A549 (cell line): Measurements from ENCODE around the gene SATB2. TPM values are rescaled to one million over a fixed set of nuclear protein-coding genes. Genes with fewer than 3 reads are reported as not detected.

Experiments used
- ATAC-seq, 2 experiments: fragments of 200-7000 bp in 1 of 2; fragments of >200 bp in 1 of 2; cut with Nextera tagmentation in 1 of 2; cut with Tn5 transposase in 1 of 2; 3 replicates each; pipeline versions ENCODE4 v1.8.0 to v1.9.1; 2018 to 2020; ENCODE audit warnings: mild to moderate bottlenecking in 1 of 2, moderate library complexity in 1 of 2
- CTCF ChIA-PET: fragments of 300-600 bp; sonication (Branson Sonifier 250); formaldehyde crosslinking; extraction: SDS; loops from one replicate; lab custom pipeline; 2021; ENCODE audit warnings: antibody characterized with exemption, inconsistent platforms; lab: Yijun Ruan, JAX
- POLR2A ChIA-PET: fragments of 350-600 bp; formaldehyde crosslinking; extraction: SDS; loops from one replicate; lab custom pipeline; 2021; ENCODE audit warnings: antibody characterized with exemption, inconsistent platforms; lab: Yijun Ruan, JAX
- DNase-seq, 2 experiments: peaks; one replicate each; pipeline versions ENCODE4 v3.0.0 to v3.0.0-alpha.2; 2011 to 2016; ENCODE audit warnings: low read depth in 1 of 2, low spot score in 1 of 2
- FAIRE-seq: peaks from 2 replicates; lab custom pipeline; 2011; peaks lifted over from hg19 to GRCh38; lab: Jason Lieb, UNC
- H3K27ac ChIP-seq, 2 experiments: fragments of >200 bp; sonication (Bioruptor Twin); formaldehyde crosslinking; 3 replicates each; pipeline ENCODE4 v1.5.1; 2016 to 2017
- H3K4me1 ChIP-seq: fragments of >200 bp; sonication (Bioruptor Twin); formaldehyde crosslinking; 3 replicates; pipeline ENCODE4 v1.6.1; 2016
- H3K4me2 ChIP-seq: fragments of >200 bp; sonication (Bioruptor Twin); formaldehyde crosslinking; 3 replicates; pipeline ENCODE4 v1.6.1; 2016
- H3K4me3 ChIP-seq: fragments of >200 bp; sonication (Bioruptor Twin); formaldehyde crosslinking; 3 replicates; pipeline ENCODE4 v1.5.1; 2016
- H3K9me3 ChIP-seq: fragments of >200 bp; sonication (Bioruptor Twin); formaldehyde crosslinking; 3 replicates; pipeline ENCODE4 v1.6.1; 2016
- CHD2 ChIP-seq: fragments of 150-350 bp; IDR thresholded peaks from 2 replicates; pipeline ENCODE4 v1.6.1; 2014; ENCODE audit warnings: low read length; ENCODE audit not compliant: partially characterized antibody
- EHF ChIP-seq: fragments of 250-450 bp; sonication (Bioruptor Pico); IDR thresholded peaks from 2 replicates; pipeline ENCODE4 v1.5.0; 2020; ENCODE audit warnings: mild to moderate bottlenecking
- ESRRA ChIP-seq: fragments of 150-350 bp; IDR thresholded peaks from 2 replicates; pipeline ENCODE4 v1.6.1; 2014; ENCODE audit warnings: mild to moderate bottlenecking, low read length, borderline replicate concordance
- FOSB ChIP-seq: fragments of 250-450 bp; sonication (Bioruptor Pico); IDR thresholded peaks from 2 replicates; pipeline ENCODE4 v1.5.0; 2020; ENCODE audit warnings: mild to moderate bottlenecking, moderate library complexity
- FOXS1 ChIP-seq: fragments of 250-450 bp; sonication (Bioruptor Pico); IDR thresholded peaks from 2 replicates; pipeline ENCODE4 v1.5.0; 2020; ENCODE audit warnings: mild to moderate bottlenecking, moderate library complexity
- GATA3 ChIP-seq: IDR thresholded peaks from 2 replicates; pipeline ENCODE4 v1.6.1; 2012; ENCODE audit warnings: borderline replicate concordance
- HOXB13 ChIP-seq: fragments of 250-450 bp; sonication (Bioruptor Pico); IDR thresholded peaks from 2 replicates; pipeline ENCODE4 v1.5.0; 2020; ENCODE audit warnings: low read depth, mild to moderate bottlenecking, moderate library complexity
- MAZ ChIP-seq: fragments of 150-350 bp; IDR thresholded peaks from 2 replicates; pipeline ENCODE4 v1.6.1; 2014; ENCODE audit warnings: antibody characterized with exemption, low read depth, low read length, borderline replicate concordance
- NFE2L2 ChIP-seq: fragments of 150-350 bp; conservative IDR thresholded peaks from 2 replicates; pipeline ENCODE4 v1.6.1; 2014; ENCODE audit warnings: low read length
- NR3C1 ChIP-seq: fragments of >200 bp; sonication (Bioruptor Twin); formaldehyde crosslinking; IDR thresholded peaks from 3 replicates; pipeline ENCODE4 v1.6.1; 2017
- PHF8 ChIP-seq: fragments of 200-600 bp; sonication (generic); IDR thresholded peaks from 2 replicates; pipeline ENCODE4 v1.6.1; 2016; ENCODE audit warnings: low read depth, mild to moderate bottlenecking, antibody characterized with exemption, moderate library complexity, borderline replicate concordance
- POLR2AphosphoS2 ChIP-seq: conservative IDR thresholded peaks from 2 replicates; pipeline ENCODE4 v1.6.1; 2012; ENCODE audit warnings: low read length, improper control_type of control experiment, inconsistent platforms
- RFX5 ChIP-seq: fragments of 450-650 bp; IDR thresholded peaks from 2 replicates; pipeline ENCODE4 v1.7.1; 2014; ENCODE audit warnings: antibody characterized with exemption, mild to moderate bottlenecking, moderate library complexity
- SMC3 ChIP-seq: fragments of >200 bp; sonication (Bioruptor Twin); formaldehyde crosslinking; IDR thresholded peaks from 3 replicates; pipeline ENCODE4 v1.6.1; 2018; ENCODE audit warnings: inconsistent platforms
- TP53 ChIP-seq: fragments of 250-450 bp; sonication (Bioruptor Pico); IDR thresholded peaks from 2 replicates; pipeline ENCODE4 v1.5.0; 2021; ENCODE audit warnings: mild to moderate bottlenecking, moderate library complexity
- ZC3H11A ChIP-seq: fragments of 450-650 bp; IDR thresholded peaks from 2 replicates; pipeline ENCODE4 v1.6.1; 2014; ENCODE audit warnings: antibody characterized with exemption, mild to moderate bottlenecking
- ZSCAN20 ChIP-seq: fragments of 250-450 bp; sonication (Bioruptor Pico); IDR thresholded peaks from 2 replicates; pipeline ENCODE4 v1.8.0; 2022; ENCODE audit warnings: mild to moderate bottlenecking, moderate library complexity
- WGBS: methylation state at CpG from one replicate; pipeline ENCODE4 v1.1.6; 2017; ENCODE audit errors: missing lambda C conversion rate; 5-methylcytosine and 5-hydroxymethylcytosine counted together
- polyA plus RNA-seq, 4 experiments: library from polyadenylated mRNA; depleted of rRNA in 3 of 4; stranded (reverse); fragments of >200 nt; fragmentation: RNase III in 1 of 4; extraction: RNeasy Plus Mini Kit Qiagen cat#74134 plus additional on column Dnase treatment in 1 of 4; gene quantifications; 2 replicates in 3 of 4; 3 replicates in 1 of 4; pipeline ENCODE4 v1.2.3, GENCODE V29; 2011 to 2017
- TF ChIP-seq, protein P1 (sequence below): IDR thresholded peaks from 2 replicates; pipeline ENCODE4 v1.6.1; 2012
- TF ChIP-seq, protein P2 (sequence below): fragments of 250-450 bp; sonication (Bioruptor Pico); IDR thresholded peaks from 2 replicates; pipeline ENCODE4 v1.5.0; 2021; ENCODE audit warnings: mild to moderate bottlenecking, moderate library complexity, borderline replicate concordance
- TF ChIP-seq, protein P3 (sequence below): fragments of 200-600 bp; sonication (generic); IDR thresholded peaks from 2 replicates; pipeline ENCODE4 v1.6.1; 2016; ENCODE audit warnings: antibody characterized with exemption, mild to moderate bottlenecking, moderate library complexity
- TF ChIP-seq, protein P4 (sequence below): IDR thresholded peaks from 2 replicates; pipeline ENCODE4 v1.6.1; 2012; ENCODE audit warnings: low read depth, borderline replicate concordance

SATB2 gene
- polyA plus RNA-seq, 2 of the 4 experiments (the other 2 are of a cell fraction): 1.9 to 3.4 TPM

DNA sequence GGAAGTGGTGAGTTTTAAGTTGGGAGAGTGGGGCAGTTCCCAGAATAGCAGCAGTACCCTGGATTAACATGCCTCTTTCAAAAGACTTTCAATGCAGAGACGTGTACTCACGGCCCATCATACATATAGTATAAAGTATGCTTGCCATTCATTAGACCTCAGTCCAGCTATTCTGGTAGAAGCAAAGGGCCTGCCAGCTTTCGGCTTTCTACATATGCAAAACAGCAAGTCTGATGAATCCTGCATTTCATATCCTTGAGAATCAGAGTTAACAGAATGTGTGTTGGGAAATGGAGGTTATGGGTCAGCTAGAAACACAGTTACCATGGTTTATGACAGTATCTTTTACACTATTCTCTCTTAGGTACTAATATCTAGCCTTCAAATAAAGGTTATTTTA lies 27.5 kb downstream of the SATB2 start:
- ChIA-PET POLR2A (no interaction called here), CTCF (no interaction called here)
- H3K4me3 ChIP-seq: no peak overlapping the region
- H3K9me3 ChIP-seq: no peaks in the 10 kb centered on the region
- DNase-seq (no peak), ATAC-seq (no peak)
- TF ChIP-seq FOSB (no peak), POLR2AphosphoS2 (no peak), RFX5 (no peak), NFE2L2 (no peak), SMC3 (no peak)
- TF ChIP-seq, protein P1, sequence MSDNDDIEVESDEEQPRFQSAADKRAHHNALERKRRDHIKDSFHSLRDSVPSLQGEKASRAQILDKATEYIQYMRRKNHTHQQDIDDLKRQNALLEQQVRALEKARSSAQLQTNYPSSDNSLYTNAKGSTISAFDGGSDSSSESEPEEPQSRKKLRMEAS: no peak
- TF ChIP-seq, protein P2, sequence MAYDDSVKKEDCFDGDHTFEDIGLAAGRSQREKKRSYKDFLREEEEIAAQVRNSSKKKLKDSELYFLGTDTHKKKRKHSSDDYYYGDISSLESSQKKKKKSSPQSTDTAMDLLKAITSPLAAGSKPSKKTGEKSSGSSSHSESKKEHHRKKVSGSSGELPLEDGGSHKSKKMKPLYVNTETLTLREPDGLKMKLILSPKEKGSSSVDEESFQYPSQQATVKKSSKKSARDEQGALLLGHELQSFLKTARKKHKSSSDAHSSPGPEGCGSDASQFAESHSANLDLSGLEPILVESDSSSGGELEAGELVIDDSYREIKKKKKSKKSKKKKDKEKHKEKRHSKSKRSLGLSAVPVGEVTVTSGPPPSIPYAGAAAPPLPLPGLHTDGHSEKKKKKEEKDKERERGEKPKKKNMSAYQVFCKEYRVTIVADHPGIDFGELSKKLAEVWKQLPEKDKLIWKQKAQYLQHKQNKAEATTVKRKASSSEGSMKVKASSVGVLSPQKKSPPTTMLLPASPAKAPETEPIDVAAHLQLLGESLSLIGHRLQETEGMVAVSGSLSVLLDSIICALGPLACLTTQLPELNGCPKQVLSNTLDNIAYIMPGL (CRISPR knock-in tag): no peak
- TF ChIP-seq, all 56 proteins: peak for 0
- FAIRE-seq: no peak
- H3K27ac ChIP-seq: no peak overlapping the region
- 93% methylated on average over 3 of the region's 3 CpGs for WGBS
- 0 out of 3 replicates have a peak, but pooled peaks cover 7% of the 10 kb centered on the region for H3K4me1 ChIP-seq
- no peak overlapping the region for H3K4me2 ChIP-seq

DNA sequence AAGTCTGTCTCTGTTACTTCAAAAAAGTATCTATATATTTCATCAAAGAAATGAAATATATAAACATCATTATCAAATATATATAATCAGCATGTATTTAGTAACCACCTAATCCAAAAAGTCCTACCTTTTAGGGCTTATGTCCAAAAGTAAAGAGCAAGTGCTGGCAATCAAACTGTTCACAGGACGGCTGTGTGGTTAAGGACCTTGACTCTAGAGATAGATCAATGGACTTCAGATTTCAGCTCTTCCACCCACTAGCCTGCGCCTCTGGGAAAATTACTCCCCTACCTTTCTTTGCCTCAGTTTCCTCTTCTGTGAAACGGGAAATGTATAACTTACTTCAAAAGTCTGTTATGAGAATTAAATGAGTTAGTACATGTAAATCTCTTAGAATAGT lies 29.4 kb downstream of the SATB2 start:
- 93% methylated on average over 3 of the region's 3 CpGs for WGBS
- no peak for ATAC-seq
- POLR2A ChIA-PET: no interaction called here
- Histone ChIP-seq H3K4me1 (0 out of 3 replicates have a peak, but pooled peaks cover 7% of the 10 kb centered on the region), H3K9me3 (no peaks in the 10 kb centered on the region), H3K4me3 (no peak overlapping the region), H3K27ac (no peak overlapping the region), H3K4me2 (no peak overlapping the region)
- TF ChIP-seq GATA3 (no peak), PHF8 (no peak), ZSCAN20 (CRISPR knock-in tag) (no peak), NR3C1 (no peak), CHD2 (no peak), ZC3H11A (no peak), FOXS1 (CRISPR knock-in tag) (no peak), HOXB13 (no peak), EHF (CRISPR knock-in tag) (no peak), ESRRA (no peak), MAZ (no peak), TP53 (no peak)
- TF ChIP-seq, protein P3, sequence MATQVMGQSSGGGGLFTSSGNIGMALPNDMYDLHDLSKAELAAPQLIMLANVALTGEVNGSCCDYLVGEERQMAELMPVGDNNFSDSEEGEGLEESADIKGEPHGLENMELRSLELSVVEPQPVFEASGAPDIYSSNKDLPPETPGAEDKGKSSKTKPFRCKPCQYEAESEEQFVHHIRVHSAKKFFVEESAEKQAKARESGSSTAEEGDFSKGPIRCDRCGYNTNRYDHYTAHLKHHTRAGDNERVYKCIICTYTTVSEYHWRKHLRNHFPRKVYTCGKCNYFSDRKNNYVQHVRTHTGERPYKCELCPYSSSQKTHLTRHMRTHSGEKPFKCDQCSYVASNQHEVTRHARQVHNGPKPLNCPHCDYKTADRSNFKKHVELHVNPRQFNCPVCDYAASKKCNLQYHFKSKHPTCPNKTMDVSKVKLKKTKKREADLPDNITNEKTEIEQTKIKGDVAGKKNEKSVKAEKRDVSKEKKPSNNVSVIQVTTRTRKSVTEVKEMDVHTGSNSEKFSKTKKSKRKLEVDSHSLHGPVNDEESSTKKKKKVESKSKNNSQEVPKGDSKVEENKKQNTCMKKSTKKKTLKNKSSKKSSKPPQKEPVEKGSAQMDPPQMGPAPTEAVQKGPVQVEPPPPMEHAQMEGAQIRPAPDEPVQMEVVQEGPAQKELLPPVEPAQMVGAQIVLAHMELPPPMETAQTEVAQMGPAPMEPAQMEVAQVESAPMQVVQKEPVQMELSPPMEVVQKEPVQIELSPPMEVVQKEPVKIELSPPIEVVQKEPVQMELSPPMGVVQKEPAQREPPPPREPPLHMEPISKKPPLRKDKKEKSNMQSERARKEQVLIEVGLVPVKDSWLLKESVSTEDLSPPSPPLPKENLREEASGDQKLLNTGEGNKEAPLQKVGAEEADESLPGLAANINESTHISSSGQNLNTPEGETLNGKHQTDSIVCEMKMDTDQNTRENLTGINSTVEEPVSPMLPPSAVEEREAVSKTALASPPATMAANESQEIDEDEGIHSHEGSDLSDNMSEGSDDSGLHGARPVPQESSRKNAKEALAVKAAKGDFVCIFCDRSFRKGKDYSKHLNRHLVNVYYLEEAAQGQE: no peak
- TF ChIP-seq, protein P4, sequence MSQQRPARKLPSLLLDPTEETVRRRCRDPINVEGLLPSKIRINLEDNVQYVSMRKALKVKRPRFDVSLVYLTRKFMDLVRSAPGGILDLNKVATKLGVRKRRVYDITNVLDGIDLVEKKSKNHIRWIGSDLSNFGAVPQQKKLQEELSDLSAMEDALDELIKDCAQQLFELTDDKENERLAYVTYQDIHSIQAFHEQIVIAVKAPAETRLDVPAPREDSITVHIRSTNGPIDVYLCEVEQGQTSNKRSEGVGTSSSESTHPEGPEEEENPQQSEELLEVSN: no peak
- TF ChIP-seq, protein P1: no peak
- CTCF ChIA-PET: no interaction called here
- FAIRE-seq: no peak
- no peak for DNase-seq
